NCI-H2227 (cell line): ENCODE data around the gene SRP68.

Experiments
- DNase-seq: peaks from one replicate; lab custom pipeline; 2025; ENCODE audit not compliant: unreplicated experiment; lab: John Stamatoyannopoulos, UW

Gene SRP68

GRCh38 chr17:76000016-76000754 lies 72.1 kb downstream of the SRP68 start:
- DNase-seq = peak; percentile 61

- DNase-seq = no peak
Observed at GRCh38 chr17:75998327-75998795, 74.0 kb downstream of the SRP68 start.

- no peak for DNase-seq
Observed at GRCh38 chr17:75996665-75997590, 75.4 kb downstream of the SRP68 start.

GRCh38 chr17:75995385-75995925 lies 76.9 kb downstream of the SRP68 start:
- no peak for DNase-seq

GRCh38 chr17:75994802-75995370 lies 77.4 kb downstream of the SRP68 start:
- DNase-seq = no peak

GRCh38 chr17:75991396-75991795 lies 80.9 kb downstream of the SRP68 start:
- DNase-seq = no peak
